HepG2 (cell line): ENCODE results near the gene AHSG. TPM values are rescaled to one million over a fixed set of nuclear protein-coding genes. Genes with fewer than 3 reads are reported as not detected.

Experiments
- ARNTL ChIP-seq: sonication (generic); formaldehyde crosslinking; IDR thresholded peaks from 2 replicates; pipeline ENCODE4 v1.4.0; 2020; ENCODE audit warnings: mild to moderate bottlenecking, missing genetic modification reagents
- ATF4 ChIP-seq, 2 experiments: fragments of 450-650 bp in 1 of 2; sonication (generic) in 1 of 2; formaldehyde crosslinking; IDR thresholded peaks; 2 replicates each; pipeline versions ENCODE4 v1.5.0 to v1.8.0; 2020 to 2022; ENCODE audit warnings: mild to moderate bottlenecking in 1 of 2, missing genetic modification reagents in 1 of 2
- BRF2 ChIP-seq: sonication (generic); formaldehyde crosslinking; IDR thresholded peaks from 2 replicates; pipeline ENCODE4 v1.8.1; 2022; ENCODE audit warnings: mild to moderate bottlenecking, missing genetic modification reagents
- CAMTA2 ChIP-seq: sonication (generic); formaldehyde crosslinking; IDR thresholded peaks from 2 replicates; pipeline ENCODE4 v1.4.0; 2020; ENCODE audit warnings: mild to moderate bottlenecking, missing genetic modification reagents, borderline replicate concordance
- CBX1 ChIP-seq: IDR thresholded peaks from one replicate; pipeline ENCODE4 v1.6.1; 2016; ENCODE audit warnings: antibody characterized with exemption, low read depth
- HNRNPLL ChIP-seq: fragments of 200-400 bp; formaldehyde crosslinking; IDR thresholded peaks from 2 replicates; pipeline ENCODE4 v1.6.1; 2017; ENCODE audit warnings: mild to moderate bottlenecking, low read depth, low read length; ENCODE audit not compliant: poor library complexity, severe bottlenecking
- MAFF ChIP-seq: IDR thresholded peaks from 2 replicates; pipeline ENCODE4 v1.6.1; 2011; ENCODE audit warnings: low read depth, low read length, improper control_type of control experiment
- NCOA5 ChIP-seq: sonication (generic); formaldehyde crosslinking; IDR thresholded peaks from 2 replicates; pipeline ENCODE4 v1.4.0; 2020; ENCODE audit warnings: missing genetic modification reagents
- NFATC3 ChIP-seq: sonication (generic); formaldehyde crosslinking; IDR thresholded peaks from 2 replicates; pipeline ENCODE4 v1.5.1; 2020; ENCODE audit warnings: mild to moderate bottlenecking, missing genetic modification reagents
- POLR2A ChIP-seq, 2 experiments: IDR thresholded peaks; 2 replicates each; pipeline ENCODE4 v1.6.1; 2011; ENCODE audit warnings: low read depth in 2 of 2, low read length in 2 of 2, mild to moderate bottlenecking in 1 of 2, moderate library complexity in 1 of 2; ENCODE audit not compliant: insufficient read depth in 1 of 2
- RBM22 ChIP-seq: fragments of 200-400 bp; formaldehyde crosslinking; optimal IDR thresholded peaks from 2 replicates; pipeline ENCODE3; 2017; ENCODE audit warnings: mild to moderate bottlenecking, low read length, moderate library complexity
- SRSF4 ChIP-seq: fragments of 200-400 bp; formaldehyde crosslinking; IDR thresholded peaks from one replicate; pipeline ENCODE4 v1.6.1; 2018; ENCODE audit warnings: mild to moderate bottlenecking, low read depth, low read length, moderate library complexity; ENCODE audit not compliant: poor library complexity, severe bottlenecking
- XBP1 ChIP-seq: sonication (generic); formaldehyde crosslinking; IDR thresholded peaks from 2 replicates; pipeline ENCODE4 v1.5.0; 2020; ENCODE audit warnings: missing genetic modification reagents
- ZHX2 ChIP-seq, 2 experiments: sonication (generic) in 1 of 2; formaldehyde crosslinking in 1 of 2; IDR thresholded peaks; 2 replicates each; pipeline versions ENCODE4 v1.6.1 to v1.9.0; 2014 to 2022; ENCODE audit warnings: antibody characterized with exemption in 1 of 2, borderline replicate concordance in 1 of 2, inconsistent platforms in 1 of 2, low read depth in 1 of 2, missing genetic modification reagents in 1 of 2
- ZNF18 ChIP-seq: sonication (generic); formaldehyde crosslinking; IDR thresholded peaks from 2 replicates; pipeline ENCODE4 v1.8.0; 2022; ENCODE audit warnings: mild to moderate bottlenecking, missing genetic modification reagents; ENCODE audit not compliant: insufficient replicate concordance
- ZNF207 ChIP-seq: fragments of 450-650 bp; IDR thresholded peaks from 2 replicates; pipeline ENCODE4 v1.6.1; 2016; ENCODE audit warnings: antibody characterized with exemption, borderline replicate concordance
- ZNF234 ChIP-seq: sonication (generic); formaldehyde crosslinking; conservative IDR thresholded peaks from 2 replicates; pipeline ENCODE4 v1.5.1; 2020; ENCODE audit warnings: mild to moderate bottlenecking, missing genetic modification reagents
- ZNF513 ChIP-seq: sonication (generic); formaldehyde crosslinking; conservative IDR thresholded peaks from 2 replicates; pipeline ENCODE4 v1.5.0; 2020; ENCODE audit warnings: missing genetic modification reagents
- ZNF572 ChIP-seq: sonication (generic); formaldehyde crosslinking; IDR thresholded peaks from 2 replicates; pipeline ENCODE4 v1.5.1; 2020; ENCODE audit warnings: mild to moderate bottlenecking, missing genetic modification reagents
- polyA plus RNA-seq, 8 experiments: library from polyadenylated mRNA; depleted of rRNA in 3 of 8; stranded (reverse) in 7 of 8; unstranded in 1 of 8; fragments of >200 nt; fragmentation: Illumina TruSeq in 4 of 8; extraction: Trizol in 4 of 8; gene quantifications; 2 replicates each; pipeline versions ENCODE4 v1.2.1 to v1.2.3, GENCODE V29; 2011 to 2016; ENCODE audit warnings: low read depth in 4 of 8, missing spikeins in 1 of 8, mixed read lengths in 1 of 8; ENCODE audit not compliant: insufficient read depth in 1 of 8
- total RNA-seq, 5 experiments: library from RNA; depleted of rRNA; stranded (reverse); fragments of >200 nt; fragmentation: Illumina TruSeq; extraction: Trizol; gene quantifications; 2 replicates each; pipeline ENCODE4 v1.2.3, GENCODE V29; 2016; ENCODE audit warnings: low read depth in 1 of 5

The AHSG gene
- total and polyA plus RNA-seq, 2 of the 13 experiments (the other 11 are each of a cell fraction or from before 2014, with no cell fraction given): 2,043 to 19,152 TPM

GRCh38 chr3:186619787-186620212 is 6.9 kb downstream of the AHSG start (continued):
- TF ChIP-seq ZNF18 (CRISPR knock-in tag) (peak; percentile 60), ATF4 (CRISPR knock-in tag; IDR thresholded peaks at IDR 0.05) (no peak), ZNF207 (no peak), NFATC3 (CRISPR knock-in tag) (no peak), CAMTA2 (no peak), ZNF234 (0 out of 2 replicates have a peak, but pooled peaks have one; percentile 5), ARNTL (no peak), ZHX2 (IDR thresholded peaks at IDR 0.05; ENCODE audit: low read depth) (no peak), ZHX2 (CRISPR knock-in tag; IDR thresholded peaks at IDR 0.05; ENCODE audit: borderline replicate concordance) (no peak), NCOA5 (CRISPR knock-in tag) (no peak), ZNF513 (CRISPR knock-in tag) (no peak), HNRNPLL (no peak), MAFF (no peak), ZNF572 (CRISPR knock-in tag) (no peak), XBP1 (CRISPR knock-in tag) (no peak), SRSF4 (no peak), CBX1 (no peak), BRF2 (CRISPR knock-in tag) (no peak), RBM22 (peak; percentile 99), POLR2A (IDR thresholded peaks at IDR 0.05; ENCODE audit: insufficient read depth in 1 of 2, low read depth in 2 of 2, low read length in 2 of 2) (peak; percentile 30 to 72; a peak in 2 of 4 replicates)
